NB4 (cell line): ENCODE results near the gene ASRGL1.

Experiments used
- POLR2A ChIP-seq: IDR thresholded peaks from 2 replicates; pipeline ENCODE4 v1.6.1; 2011; ENCODE audit warnings: mild to moderate bottlenecking; ENCODE audit not compliant: insufficient read length; ENCODE audit errors: extremely low read depth
- TF ChIP-seq, protein P1 (sequence below): IDR thresholded peaks from one replicate; pipeline ENCODE4 v1.5.1; 2012; ENCODE audit warnings: low read depth, low read length
- TF ChIP-seq, protein P2 (sequence below): IDR thresholded peaks from 2 replicates; pipeline ENCODE4 v1.6.1; 2011; ENCODE audit warnings: low read depth, low read length

DNA sequence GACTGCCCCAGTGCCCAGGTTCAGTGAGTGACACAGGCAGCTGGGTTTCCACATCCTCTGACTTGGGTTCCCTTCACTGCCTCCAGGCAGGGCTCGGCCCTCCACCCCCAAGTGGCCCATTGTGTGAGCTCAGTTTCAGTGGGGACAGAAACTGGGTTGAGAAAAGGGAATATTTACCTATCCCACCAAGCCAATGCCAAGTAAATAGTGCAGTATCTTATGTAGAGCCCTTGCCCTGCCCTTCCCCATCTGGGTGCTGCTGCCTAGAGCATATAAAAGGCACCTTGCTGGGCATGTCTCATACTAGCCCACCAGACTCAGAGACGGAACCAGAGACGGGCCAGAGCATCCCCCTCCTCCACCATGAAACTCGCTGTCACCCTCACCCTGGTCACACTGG is 81.5 kb downstream of the ASRGL1 start, which contains the start of gene SCGB1A1:
- TF ChIP-seq, protein P1, sequence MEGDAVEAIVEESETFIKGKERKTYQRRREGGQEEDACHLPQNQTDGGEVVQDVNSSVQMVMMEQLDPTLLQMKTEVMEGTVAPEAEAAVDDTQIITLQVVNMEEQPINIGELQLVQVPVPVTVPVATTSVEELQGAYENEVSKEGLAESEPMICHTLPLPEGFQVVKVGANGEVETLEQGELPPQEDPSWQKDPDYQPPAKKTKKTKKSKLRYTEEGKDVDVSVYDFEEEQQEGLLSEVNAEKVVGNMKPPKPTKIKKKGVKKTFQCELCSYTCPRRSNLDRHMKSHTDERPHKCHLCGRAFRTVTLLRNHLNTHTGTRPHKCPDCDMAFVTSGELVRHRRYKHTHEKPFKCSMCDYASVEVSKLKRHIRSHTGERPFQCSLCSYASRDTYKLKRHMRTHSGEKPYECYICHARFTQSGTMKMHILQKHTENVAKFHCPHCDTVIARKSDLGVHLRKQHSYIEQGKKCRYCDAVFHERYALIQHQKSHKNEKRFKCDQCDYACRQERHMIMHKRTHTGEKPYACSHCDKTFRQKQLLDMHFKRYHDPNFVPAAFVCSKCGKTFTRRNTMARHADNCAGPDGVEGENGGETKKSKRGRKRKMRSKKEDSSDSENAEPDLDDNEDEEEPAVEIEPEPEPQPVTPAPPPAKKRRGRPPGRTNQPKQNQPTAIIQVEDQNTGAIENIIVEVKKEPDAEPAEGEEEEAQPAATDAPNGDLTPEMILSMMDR = no peak
- no peak for TF ChIP-seq POLR2A
- TF ChIP-seq, protein P2, sequence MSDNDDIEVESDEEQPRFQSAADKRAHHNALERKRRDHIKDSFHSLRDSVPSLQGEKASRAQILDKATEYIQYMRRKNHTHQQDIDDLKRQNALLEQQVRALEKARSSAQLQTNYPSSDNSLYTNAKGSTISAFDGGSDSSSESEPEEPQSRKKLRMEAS = no peak
